Measurements from ENCODE around the gene PDZK1IP1.
"Not testable (repeated sequence)": the region's sequence is repeated elsewhere in the genome, so short reads cannot be mapped to it uniquely, and the experiment has no call there.

Gene PDZK1IP1

DNA sequence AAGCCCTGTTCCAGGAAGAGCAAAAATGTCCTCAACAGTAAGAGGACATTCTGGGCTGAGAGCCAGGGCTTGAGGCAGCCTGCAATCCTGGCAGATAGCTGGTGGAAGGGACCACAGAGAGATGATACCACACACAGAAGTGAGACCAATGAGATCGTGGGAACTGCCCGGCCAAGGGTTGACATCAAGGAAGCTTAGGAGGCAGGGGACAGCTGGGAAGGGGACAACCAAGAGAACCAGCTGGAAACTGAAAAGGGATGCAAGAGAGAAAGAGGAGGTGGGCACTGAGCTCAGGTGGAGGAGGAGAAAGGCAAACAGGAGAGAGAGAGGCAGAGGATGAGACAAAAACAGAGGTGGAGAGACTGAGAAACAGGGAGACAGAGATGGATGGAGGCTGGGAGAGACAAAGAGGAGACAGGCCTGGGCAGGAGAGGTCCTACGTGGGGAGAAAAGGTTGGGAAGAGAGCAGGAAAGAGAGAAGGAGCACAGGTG, 9.2 kb downstream of the PDZK1IP1 start:
- DNase-seq = no peak

GRCh38 chr1:47179988-47180563, 9.8 kb downstream of the PDZK1IP1 start:
- no peak for DNase-seq

DNA sequence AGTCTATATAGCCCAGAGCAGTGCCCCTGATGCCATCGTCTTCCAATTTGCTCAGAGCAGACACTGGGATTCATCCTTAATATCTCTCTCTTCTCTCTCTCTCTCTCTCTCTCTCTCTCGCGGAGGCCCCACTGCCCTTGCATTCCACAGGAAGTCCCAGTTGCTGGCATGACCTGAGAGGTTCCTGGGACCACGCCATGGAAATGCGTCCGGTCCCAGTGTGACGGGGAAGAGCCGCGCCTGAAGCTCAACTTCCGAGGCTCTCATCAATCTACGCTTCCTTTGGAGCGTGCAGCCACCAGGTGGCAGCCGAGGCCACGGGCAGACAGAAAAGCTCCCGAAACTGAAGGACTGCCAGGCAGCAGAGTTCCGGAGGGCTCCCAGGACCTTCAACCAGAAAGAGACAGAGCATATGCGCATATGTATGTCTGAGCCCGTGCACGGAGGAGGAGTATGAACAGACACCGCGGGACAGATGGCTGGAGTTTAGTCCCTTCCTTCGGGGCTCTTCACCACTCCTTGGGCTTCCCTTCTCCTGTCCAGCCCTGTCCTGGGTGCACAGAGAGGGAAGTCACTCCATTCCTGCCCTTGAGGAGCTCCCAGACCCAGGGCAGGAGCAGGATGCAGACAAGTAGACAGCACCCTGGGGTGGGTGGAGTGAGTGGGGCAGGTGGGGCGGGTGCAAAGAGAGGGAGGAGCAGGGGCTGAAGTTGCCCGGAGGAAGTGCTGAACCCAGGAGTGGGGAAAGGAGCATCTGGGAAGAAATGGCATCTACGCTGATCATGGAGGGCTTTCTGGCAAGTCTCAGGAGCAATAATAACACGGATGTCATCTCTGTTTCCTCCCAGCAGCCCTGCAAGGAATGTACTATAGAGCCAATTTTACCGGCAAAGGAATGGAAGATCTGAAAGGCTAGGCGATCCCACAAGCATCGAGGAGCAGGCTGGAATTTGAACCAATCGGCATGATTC, 10.5 kb downstream of the PDZK1IP1 start:
- peak; percentile 93 to 96 for DNase-seq

GRCh38 chr1:47178654-47179016, 11.2 kb downstream of the PDZK1IP1 start:
- DNase-seq = no peak

- DNase-seq = no peak
Observed at GRCh38 chr1:47178020-47178419, 11.8 kb downstream of the PDZK1IP1 start.

DNA sequence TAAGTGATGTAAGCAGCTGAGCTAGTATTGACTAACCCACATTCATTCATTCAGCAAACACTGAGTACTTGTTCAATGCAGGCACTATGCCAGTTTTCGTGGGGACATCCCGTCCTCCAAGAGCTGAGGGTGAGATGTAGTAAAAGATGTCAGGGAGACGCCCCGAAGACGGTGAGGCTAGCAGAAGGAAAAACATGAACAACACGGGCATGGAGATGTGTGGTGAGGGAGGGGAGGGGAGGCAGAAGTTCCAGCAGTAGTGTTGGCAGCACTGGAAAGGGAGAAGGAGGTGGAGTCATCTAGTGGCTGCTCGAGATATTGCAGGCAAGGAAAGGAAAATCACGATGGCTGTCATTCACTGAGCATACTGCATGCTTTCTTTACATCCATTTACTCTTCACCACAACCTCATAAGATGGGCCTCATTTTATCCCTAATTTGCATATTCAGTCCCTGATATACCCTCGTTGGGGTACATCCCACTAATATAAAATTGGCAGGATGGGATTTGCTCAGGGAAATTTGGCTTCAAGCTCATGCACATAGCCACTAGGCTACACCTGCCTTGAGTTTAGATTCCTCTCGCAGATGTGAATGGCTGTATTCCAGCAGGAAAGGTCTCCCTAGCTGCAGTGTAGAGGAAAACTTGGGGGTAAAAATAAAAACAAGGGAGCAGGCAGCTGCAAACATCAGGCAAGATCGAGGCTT, 14.5 kb downstream of the PDZK1IP1 start:
- DNase-seq = peak; percentile 87 to 90

- DNase-seq = no peak
Observed at GRCh38 chr1:47174656-47175020, 15.2 kb downstream of the PDZK1IP1 start.

- no peak for DNase-seq
Observed at GRCh38 chr1:47172782-47173181, 17.1 kb downstream of the PDZK1IP1 start.

DNA sequence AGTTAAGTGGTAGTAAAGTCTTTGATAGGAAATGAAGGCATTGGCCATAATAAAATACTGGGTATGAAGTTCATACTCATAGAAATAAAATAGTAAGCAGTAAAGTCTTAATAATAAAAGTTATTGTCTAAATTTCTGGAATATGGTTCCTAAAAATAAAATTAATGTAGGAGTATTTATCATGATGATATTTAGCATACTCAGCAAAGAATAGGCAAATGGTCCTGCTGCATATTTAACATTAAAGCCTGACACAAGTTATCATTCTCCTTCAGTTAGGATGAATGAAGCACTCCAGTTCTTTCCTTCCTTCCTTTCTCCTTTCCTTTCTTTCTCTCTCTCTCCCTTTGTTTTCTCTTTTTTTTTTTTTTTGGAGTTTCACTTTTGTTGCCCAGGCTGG, 25.3 kb downstream of the PDZK1IP1 start:
- no peak for DNase-seq

DNA sequence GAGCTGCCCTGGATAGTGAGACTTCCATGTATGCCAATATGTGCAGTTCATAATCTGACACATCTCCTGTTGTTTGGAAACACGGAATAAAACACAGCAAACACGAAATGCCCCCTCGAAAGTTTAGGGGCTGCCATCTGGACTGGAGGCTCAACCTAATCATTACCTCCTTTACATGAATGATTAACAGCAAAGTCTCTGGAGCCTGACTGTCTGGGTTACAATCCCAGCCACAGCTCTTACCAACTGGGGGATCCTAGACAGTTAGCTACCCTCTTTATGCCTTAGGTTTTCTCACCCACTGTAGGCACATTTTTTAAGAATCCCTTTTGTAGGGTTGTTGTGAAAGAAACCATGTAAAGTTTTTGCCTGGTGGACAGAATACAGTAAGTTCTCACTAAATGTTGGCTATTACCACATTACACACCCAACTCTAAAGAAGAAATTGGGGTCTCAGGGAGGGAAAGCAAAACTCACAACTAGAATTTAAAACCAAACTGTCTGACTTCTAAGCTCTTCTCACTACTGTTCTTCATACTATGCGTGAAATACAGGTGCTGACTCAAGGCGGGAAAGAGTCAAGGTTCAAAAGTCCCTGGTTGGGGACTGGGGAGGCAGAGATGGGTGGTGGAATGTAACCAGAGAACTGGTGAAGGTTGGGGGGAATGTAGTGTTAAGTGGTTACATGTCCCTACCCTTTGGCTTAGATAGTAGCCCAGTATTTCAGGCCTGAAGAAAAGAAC, 28.4 kb downstream of the PDZK1IP1 start:
- DNase-seq = no peak

GRCh38 chr1:47160716-47161115, 29.1 kb downstream of the PDZK1IP1 start:
- no peak for DNase-seq

GRCh38 chr1:47157957-47158356, 31.9 kb downstream of the PDZK1IP1 start:
- DNase-seq = not testable (repeated sequence)

- not testable (repeated sequence) for DNase-seq
Observed at GRCh38 chr1:47156457-47156856, 33.4 kb downstream of the PDZK1IP1 start.

DNA sequence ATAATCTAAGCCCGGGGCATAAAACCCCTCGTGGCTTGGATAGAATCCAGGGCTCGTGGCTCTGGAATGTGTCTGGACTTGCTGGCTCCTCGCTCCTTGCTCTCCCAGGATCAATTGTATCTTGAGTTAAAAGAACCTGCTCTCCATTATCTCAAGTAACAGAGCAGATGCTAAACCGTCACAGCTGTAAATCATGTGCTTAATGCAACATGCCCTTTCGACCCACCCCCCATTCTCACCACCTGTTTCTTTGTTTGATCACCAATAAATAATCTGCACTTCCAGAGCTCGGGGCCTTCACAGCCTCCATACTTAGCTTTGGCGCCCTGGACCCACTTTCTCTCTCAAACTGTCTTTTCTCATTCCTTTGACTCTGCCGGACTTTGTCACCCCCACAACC, 40.7 kb downstream of the PDZK1IP1 start:
- not testable (repeated sequence) for DNase-seq

DNA sequence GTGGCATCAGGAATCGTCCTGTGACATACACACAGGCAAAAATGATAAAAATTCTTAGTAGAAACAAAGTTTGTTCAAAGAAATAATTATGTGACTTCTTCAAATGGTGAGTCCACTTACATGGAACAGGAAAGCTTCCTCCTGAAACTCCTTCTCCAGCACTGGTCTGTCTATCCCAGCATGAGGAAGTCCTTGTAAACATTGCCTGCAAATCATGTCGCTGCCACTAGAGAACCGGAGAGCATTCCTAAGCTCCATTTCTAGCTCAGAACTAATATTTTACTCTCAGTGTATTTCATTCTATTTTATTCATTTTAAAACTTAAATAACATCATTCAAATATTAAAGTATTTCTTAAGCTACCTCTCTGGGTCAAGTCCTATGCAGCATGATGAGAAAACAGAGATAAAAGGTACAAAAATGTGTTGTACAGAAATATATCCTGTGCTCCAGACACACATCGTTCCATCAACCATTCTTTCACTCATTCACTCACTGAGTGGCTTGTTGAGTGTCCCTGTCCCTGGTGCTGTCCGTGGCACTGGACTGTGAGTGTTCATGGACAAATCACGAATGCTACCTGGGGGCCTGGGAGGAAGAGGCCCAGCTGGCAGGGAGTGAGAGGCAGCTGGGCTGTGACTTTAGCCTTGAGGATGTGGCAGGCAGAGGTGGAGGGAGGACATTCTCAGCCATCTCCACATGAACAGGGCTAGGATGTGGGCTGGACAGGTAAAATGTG, 42.6 kb downstream of the PDZK1IP1 start:
- no peak for DNase-seq

DNA sequence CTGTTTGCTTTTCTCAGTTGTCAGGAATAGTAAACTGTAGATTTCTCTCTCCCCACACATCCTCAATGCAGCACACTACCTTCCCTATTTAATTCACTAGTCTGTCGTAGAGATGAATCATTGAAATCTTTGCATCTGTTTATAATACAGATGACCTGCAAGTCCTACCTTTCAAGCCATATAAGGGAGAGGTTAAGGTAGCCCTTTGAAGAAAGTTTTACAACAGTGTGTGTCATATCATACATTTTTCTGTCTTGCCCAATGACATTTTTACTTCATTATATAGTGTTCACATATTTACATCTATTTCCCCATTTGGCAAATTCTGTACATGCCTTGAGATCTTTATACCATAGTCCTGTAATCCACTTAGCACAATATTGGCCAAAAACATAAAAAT, 43.3 kb downstream of the PDZK1IP1 start:
- DNase-seq = not testable (repeated sequence)

DNA sequence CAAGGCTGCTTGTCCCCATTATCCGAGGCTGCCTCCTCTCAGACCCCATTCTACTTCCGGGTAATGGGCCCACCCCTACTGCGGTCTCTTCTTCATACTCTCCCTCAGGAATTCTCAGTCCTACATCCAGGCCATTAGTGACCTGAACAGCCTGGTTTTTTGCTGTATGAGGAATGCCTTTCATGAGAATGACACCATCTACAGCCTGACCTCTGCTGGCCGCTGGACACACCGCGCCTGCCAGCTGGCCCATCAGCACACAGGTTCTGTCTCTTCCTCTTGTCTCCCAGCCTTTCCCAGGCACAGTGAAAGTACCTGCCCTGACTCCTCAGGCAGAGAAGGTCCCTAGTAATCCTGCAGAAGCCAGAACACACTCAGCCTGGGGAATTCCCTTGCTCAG, 46.2 kb downstream of the PDZK1IP1 start:
- DNase-seq = not testable (repeated sequence)

GRCh38 chr1:47140358-47140757, 49.5 kb downstream of the PDZK1IP1 start:
- not testable (repeated sequence) for DNase-seq

DNA sequence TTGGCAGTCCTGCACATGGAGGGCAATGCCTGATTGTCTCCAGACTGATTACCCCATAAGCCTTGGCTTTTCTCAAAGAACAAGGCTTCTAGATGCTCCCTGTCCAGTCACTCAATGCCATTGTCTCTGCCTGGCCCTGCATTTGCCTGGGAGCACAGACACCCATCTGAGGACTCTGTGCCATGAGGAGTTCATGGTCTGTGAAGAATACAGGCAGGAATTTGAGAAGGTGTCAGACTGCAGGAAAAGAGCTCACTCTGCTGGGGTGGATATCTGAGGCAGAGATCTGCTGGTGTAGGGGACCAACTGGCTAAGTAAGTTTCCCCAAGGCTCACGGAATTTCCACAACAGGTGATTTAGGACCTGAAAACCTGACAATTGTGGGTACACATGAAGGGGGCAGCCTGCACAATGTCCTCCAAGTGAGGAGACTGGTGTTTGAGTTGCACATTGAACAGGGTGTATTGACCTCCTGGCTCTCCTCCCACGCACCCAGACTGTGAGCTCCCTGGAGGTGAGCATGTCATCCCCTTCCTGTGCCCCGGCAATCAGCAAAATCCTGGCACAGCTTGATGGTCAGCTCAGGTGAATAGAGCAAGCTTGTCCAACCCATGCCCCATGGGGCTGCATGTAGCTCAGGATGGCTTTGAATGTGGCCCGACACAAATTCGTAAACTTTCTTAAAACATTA, 51.8 kb downstream of the PDZK1IP1 start:
- no peak for DNase-seq

DNA sequence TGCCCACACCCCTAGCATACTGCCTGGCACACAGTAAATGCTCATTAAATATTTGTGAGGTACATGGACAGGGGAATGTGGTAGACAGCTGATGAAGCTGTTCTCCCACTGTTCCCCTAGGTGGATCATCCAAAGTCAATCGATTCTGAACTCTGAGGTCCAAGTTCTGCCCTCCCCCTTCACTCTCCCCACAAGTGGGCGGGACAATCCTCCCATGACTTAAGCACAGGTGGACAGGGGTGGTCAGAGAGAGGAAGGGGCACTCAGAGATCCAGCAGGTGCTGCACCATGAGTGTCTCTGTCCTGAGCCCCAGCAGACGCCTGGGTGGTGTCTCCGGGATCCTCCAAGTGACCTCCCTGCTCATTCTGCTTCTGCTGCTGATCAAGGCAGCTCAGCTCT, 52.6 kb downstream of the PDZK1IP1 start, which contains the start of gene CYP4A22:
Gene CYP4A22, plus strand, starts transcription at position 244 of the 400 bp plus-strand sequence. Its CDS starts 45 bp downstream, at position 289.
- no peak for DNase-seq
